WTC11 (cell line): ENCODE data around the gene TNFAIP2.

Experiments
- CREB1 ChIP-seq: sonication (generic); formaldehyde crosslinking; IDR thresholded peaks from 2 replicates; pipeline ENCODE4 v1.8.0; 2023; ENCODE audit warnings: mild to moderate bottlenecking, missing genetic modification reagents
- FOXJ3 ChIP-seq: sonication (generic); formaldehyde crosslinking; IDR thresholded peaks from 2 replicates; pipeline ENCODE4 v1.9.0; 2021; ENCODE audit warnings: missing genetic modification reagents, mild to moderate bottlenecking, borderline replicate concordance
- JUN ChIP-seq: sonication (generic); formaldehyde crosslinking; IDR thresholded peaks from 2 replicates; pipeline ENCODE4 v1.8.0; 2023; ENCODE audit warnings: mild to moderate bottlenecking, missing genetic modification reagents
- NFE2L1 ChIP-seq: sonication (generic); formaldehyde crosslinking; IDR thresholded peaks from 2 replicates; pipeline ENCODE4 v1.8.1; 2023; ENCODE audit warnings: missing genetic modification reagents
- OVOL2 ChIP-seq: fragments of 250-450 bp; sonication (Bioruptor Pico); IDR thresholded peaks from 2 replicates; pipeline ENCODE4 v1.9.0; 2021; ENCODE audit warnings: mild to moderate bottlenecking, borderline replicate concordance
- SMAD4 ChIP-seq: sonication (generic); formaldehyde crosslinking; IDR thresholded peaks from 2 replicates; pipeline ENCODE4 v1.8.0; 2022; ENCODE audit warnings: mild to moderate bottlenecking, missing genetic modification reagents
- TEAD1 ChIP-seq: sonication (generic); formaldehyde crosslinking; IDR thresholded peaks from 2 replicates; pipeline ENCODE4 v1.8.0; 2022; ENCODE audit warnings: mild to moderate bottlenecking, missing genetic modification reagents
- TEAD4 ChIP-seq: sonication (generic); formaldehyde crosslinking; IDR thresholded peaks from 2 replicates; pipeline ENCODE4 v1.8.0; 2022; ENCODE audit warnings: mild to moderate bottlenecking, missing genetic modification reagents
- TF ChIP-seq, protein P1 (sequence below): sonication (generic); formaldehyde crosslinking; IDR thresholded peaks from 2 replicates; pipeline ENCODE4 v1.8.1; 2023; ENCODE audit warnings: mild to moderate bottlenecking, missing genetic modification reagents, moderate library complexity
- TF ChIP-seq, protein P2 (sequence below): fragments of 200-600 bp; IDR thresholded peaks from 2 replicates; pipeline ENCODE4 v1.8.0; 2022; ENCODE audit warnings: antibody characterized with exemption
- TF ChIP-seq, protein P3 (sequence below): sonication (generic); formaldehyde crosslinking; IDR thresholded peaks from 2 replicates; pipeline ENCODE4 v1.8.1; 2022; ENCODE audit warnings: mild to moderate bottlenecking, moderate library complexity, missing genetic modification reagents

DNA sequence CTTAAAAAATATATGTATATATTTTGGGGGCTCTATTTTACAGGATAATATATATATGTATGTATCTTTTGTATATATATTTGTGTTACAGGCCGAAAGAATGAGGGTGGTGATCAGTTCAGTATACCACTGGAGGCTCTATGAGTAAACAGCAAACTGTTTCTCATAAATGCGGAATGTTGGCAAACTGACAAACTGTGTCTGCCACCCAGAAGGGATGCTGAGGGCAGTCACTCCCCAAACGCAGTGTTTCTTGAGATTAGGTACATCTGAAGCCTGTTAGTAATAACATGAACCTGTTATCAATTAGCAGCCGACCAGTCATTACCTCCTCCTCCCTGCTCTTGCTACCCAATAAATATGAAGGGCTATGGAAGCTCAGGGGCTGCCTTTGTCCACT is 20.8 kb downstream of the TNFAIP2 start:
- TF ChIP-seq TEAD4 (CRISPR knock-in tag) (no peak), NFE2L1 (no peak), TEAD1 (CRISPR knock-in tag) (no peak), OVOL2 (CRISPR knock-in tag) (no peak), FOXJ3 (CRISPR knock-in tag) (no peak), SMAD4 (CRISPR knock-in tag) (no peak), CREB1 (no peak), JUN (CRISPR knock-in tag) (no peak)
- TF ChIP-seq, protein P1, sequence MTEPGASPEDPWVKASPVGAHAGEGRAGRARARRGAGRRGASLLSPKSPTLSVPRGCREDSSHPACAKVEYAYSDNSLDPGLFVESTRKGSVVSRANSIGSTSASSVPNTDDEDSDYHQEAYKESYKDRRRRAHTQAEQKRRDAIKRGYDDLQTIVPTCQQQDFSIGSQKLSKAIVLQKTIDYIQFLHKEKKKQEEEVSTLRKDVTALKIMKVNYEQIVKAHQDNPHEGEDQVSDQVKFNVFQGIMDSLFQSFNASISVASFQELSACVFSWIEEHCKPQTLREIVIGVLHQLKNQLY (CRISPR knock-in tag): no peak
- TF ChIP-seq, protein P2, sequence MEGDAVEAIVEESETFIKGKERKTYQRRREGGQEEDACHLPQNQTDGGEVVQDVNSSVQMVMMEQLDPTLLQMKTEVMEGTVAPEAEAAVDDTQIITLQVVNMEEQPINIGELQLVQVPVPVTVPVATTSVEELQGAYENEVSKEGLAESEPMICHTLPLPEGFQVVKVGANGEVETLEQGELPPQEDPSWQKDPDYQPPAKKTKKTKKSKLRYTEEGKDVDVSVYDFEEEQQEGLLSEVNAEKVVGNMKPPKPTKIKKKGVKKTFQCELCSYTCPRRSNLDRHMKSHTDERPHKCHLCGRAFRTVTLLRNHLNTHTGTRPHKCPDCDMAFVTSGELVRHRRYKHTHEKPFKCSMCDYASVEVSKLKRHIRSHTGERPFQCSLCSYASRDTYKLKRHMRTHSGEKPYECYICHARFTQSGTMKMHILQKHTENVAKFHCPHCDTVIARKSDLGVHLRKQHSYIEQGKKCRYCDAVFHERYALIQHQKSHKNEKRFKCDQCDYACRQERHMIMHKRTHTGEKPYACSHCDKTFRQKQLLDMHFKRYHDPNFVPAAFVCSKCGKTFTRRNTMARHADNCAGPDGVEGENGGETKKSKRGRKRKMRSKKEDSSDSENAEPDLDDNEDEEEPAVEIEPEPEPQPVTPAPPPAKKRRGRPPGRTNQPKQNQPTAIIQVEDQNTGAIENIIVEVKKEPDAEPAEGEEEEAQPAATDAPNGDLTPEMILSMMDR: no peak
- TF ChIP-seq, protein P3, sequence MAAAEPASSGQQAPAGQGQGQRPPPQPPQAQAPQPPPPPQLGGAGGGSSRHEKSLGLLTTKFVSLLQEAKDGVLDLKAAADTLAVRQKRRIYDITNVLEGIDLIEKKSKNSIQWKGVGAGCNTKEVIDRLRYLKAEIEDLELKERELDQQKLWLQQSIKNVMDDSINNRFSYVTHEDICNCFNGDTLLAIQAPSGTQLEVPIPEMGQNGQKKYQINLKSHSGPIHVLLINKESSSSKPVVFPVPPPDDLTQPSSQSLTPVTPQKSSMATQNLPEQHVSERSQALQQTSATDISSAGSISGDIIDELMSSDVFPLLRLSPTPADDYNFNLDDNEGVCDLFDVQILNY: no peak
